Lung (tissue), 12 donors: ENCODE data around the gene MAGI2. TPM values are rescaled to one million over a fixed set of nuclear protein-coding genes. Genes with fewer than 3 reads are reported as not detected.

Experiments used
- ATAC-seq: fragments of 200-7000 bp; cut with Tn5 transposase; one replicate; pipeline ENCODE4 v1.9.1; 2020; ENCODE audit warnings: moderate number of reproducible peaks; ENCODE audit not compliant: insufficient read depth, low FRiP score
- DNase-seq, 3 donors: peaks; one replicate each; pipeline ENCODE4 v3.0.0-alpha.2; 2013 to 2017
- H3K27ac ChIP-seq, 2 donors: one replicate each; pipeline ENCODE4 v1.5.1; 2013; ENCODE audit warnings: mild to moderate bottlenecking in 2 of 2, moderate library complexity in 2 of 2, control low read depth in 1 of 2, inconsistent platforms in 1 of 2, low read depth in 1 of 2, low read length in 1 of 2
- H3K27me3 ChIP-seq, 3 donors: one replicate each; pipeline ENCODE4 v1.5.1; 2013; ENCODE audit warnings: low read length in 2 of 3; ENCODE audit not compliant: control insufficient read depth in 3 of 3, insufficient read depth in 3 of 3
- H3K36me3 ChIP-seq, 4 donors: one replicate each; pipeline ENCODE4 v1.5.1; 2013; ENCODE audit warnings: low read length in 4 of 4, mild to moderate bottlenecking in 1 of 4, moderate library complexity in 1 of 4; ENCODE audit not compliant: control insufficient read depth in 4 of 4, insufficient read depth in 4 of 4
- H3K4me1 ChIP-seq, 5 donors: one replicate each; pipeline ENCODE4 v1.5.1; 2013; ENCODE audit warnings: low read length in 5 of 5, mild to moderate bottlenecking in 2 of 5, moderate library complexity in 1 of 5; ENCODE audit not compliant: control insufficient read depth in 5 of 5, insufficient read depth in 5 of 5
- H3K4me3 ChIP-seq: one replicate; pipeline ENCODE4 v1.5.1; 2013; ENCODE audit warnings: mild to moderate bottlenecking, control low read depth, moderate library complexity
- H3K9ac ChIP-seq, 2 donors: one replicate each; pipeline ENCODE4 v1.5.1; 2013; ENCODE audit warnings: low read length in 2 of 2, control low read depth in 1 of 2; ENCODE audit not compliant: insufficient read depth in 1 of 2
- H3K9me3 ChIP-seq, 4 donors: one replicate each; pipeline ENCODE4 v1.5.1; 2013; ENCODE audit warnings: low read length in 3 of 4, mild to moderate bottlenecking in 1 of 4, moderate library complexity in 1 of 4; ENCODE audit not compliant: control insufficient read depth in 4 of 4, insufficient read depth in 3 of 4
- WGBS, 2 donors: extraction: QIAGEN DNeasy Blood & Tissue Kit; methylation state at CpG; one replicate each; pipeline ENCODE4 v1.1.7; 2013; 5-methylcytosine and 5-hydroxymethylcytosine counted together
- polyA plus RNA-seq, 2 donors: library from polyadenylated mRNA; stranded (reverse); fragments of 200-250 nt; gene quantifications; one replicate each; pipeline ENCODE4 v1.2.1, GENCODE V29; 2013
- total RNA-seq, 2 donors: library from RNA; depleted of rRNA in 1 of 2; stranded (reverse); fragments of >200 nt in 1 of 2; gene quantifications; one replicate each; pipeline ENCODE4 v1.2.1, GENCODE V29; 2014 to 2021
- TF ChIP-seq, protein P1 (sequence below): IDR thresholded peaks from 2 replicates; pipeline ENCODE4 v1.5.1; 2012; ENCODE audit warnings: mild to moderate bottlenecking; ENCODE audit errors: control extremely low read depth, extremely low read depth
- donor health status: control.
- donor health status: control.
- donor health status: Bipolar disorder and iron deficiency.
- donor health status: healthy.
- donor health status: DM: yes; HTN: yes; CAD: no.

MAGI2 gene
- total and polyA plus RNA-seq, 4 donors, result 0.94 to 18.0 (median 5.3) TPM

DNA sequence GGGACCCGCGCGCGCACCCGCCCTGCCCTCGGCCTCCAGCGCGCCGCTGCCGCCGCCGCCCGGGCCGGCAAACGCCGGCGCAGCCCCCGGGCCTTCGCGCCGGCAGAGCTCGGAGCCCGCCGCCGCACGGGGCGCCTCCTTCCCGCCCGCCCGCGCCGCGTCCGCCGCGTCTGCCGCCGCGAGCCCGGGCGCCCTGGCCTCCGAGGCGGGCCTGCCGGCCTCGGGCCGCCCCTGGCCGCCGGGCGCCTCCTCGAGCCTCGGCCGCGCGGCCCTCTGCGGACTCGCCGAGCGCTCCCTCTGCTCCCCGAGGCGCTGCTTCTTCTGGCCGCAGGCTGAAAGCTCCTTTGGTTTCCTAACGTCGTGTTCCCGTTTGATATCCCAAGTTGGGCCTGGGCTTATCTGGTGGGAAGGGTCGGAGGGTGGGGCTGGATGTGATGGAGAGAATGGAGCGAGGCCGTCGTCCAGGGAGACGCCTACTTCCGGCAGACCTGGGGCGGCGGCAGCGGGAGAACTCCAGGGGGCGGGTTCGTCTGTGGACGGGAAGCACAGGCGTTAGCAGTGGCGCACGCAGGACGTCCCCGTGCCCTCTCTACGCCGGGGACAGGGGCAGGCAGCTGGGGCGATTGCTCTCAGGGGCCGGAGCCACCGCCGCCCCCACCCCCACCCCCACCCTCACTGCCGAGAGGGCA is 1433.9 kb downstream of the MAGI2 start:
- peaks cover 2 to 30% (median 4%) of the 10 kb centered on the region in 5 donors for H3K4me1 ChIP-seq
- no peak overlapping the region for H3K9ac ChIP-seq
- WGBS, 2 donors, result 1% methylated on average over 37 to 88 of the region's 88 CpGs
- H3K27ac ChIP-seq, result peak overlapping the region; percentile 92
- no peaks in the 10 kb centered on the region for H3K36me3 ChIP-seq
- DNase-seq, result peak; percentile 95 to 97 (median 95)
- peaks cover 0 to 3% (median 0%) of the 10 kb centered on the region in 3 donors for H3K27me3 ChIP-seq
- peak overlapping the region; percentile 55 for H3K4me3 ChIP-seq
- TF ChIP-seq, protein P1, sequence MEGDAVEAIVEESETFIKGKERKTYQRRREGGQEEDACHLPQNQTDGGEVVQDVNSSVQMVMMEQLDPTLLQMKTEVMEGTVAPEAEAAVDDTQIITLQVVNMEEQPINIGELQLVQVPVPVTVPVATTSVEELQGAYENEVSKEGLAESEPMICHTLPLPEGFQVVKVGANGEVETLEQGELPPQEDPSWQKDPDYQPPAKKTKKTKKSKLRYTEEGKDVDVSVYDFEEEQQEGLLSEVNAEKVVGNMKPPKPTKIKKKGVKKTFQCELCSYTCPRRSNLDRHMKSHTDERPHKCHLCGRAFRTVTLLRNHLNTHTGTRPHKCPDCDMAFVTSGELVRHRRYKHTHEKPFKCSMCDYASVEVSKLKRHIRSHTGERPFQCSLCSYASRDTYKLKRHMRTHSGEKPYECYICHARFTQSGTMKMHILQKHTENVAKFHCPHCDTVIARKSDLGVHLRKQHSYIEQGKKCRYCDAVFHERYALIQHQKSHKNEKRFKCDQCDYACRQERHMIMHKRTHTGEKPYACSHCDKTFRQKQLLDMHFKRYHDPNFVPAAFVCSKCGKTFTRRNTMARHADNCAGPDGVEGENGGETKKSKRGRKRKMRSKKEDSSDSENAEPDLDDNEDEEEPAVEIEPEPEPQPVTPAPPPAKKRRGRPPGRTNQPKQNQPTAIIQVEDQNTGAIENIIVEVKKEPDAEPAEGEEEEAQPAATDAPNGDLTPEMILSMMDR, result peak; percentile 1
- no peaks in the 10 kb centered on the region for H3K9me3 ChIP-seq
- ATAC-seq, result peak; percentile 97

DNA sequence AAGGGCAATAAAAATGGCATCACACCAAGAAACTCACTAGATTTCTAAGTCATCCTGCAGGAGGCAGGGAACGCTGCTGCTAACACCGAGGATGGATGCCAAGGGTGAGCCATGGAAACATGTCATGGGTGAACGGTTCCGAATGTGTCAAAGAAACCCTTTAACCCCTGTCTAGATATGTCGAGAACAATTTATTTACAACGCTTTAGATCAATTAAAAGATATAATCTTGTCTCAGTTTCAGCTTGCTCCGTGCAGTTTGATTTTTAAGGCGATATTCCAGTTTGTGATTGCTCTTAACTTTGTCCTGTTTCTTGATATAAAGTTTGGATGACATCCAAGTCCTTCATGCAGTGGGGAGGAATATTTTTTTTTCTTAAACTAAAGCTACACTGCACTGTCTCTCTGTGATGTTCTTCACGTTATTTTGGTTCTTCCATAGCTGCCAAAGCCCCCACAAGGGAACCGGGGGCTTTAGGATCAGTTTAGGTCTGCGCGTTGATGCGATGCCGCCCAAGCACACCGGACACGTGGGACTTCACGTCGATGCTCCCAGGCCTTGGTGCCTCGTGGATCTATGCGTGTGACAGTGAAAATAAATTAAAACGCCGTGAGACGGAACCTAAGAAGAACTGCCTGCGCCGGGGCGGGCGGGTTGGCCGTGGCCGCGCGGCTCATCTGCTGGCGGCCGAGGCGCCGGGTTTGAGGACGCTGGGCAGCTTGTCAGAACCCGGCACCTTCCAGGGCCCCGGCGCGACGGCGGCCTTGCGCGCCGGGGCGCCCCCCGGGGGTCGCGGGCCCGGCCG is 1434.6 kb downstream of the MAGI2 start:
- Histone ChIP-seq H3K9ac (peak overlapping the region in 1 of 2 donors; percentile 79), H3K4me3 (peak overlapping the region; percentile 45), H3K27ac (peak overlapping the region; percentile 89 to 92), H3K36me3 (no peaks in the 10 kb centered on the region), H3K9me3 (no peaks in the 10 kb centered on the region), H3K27me3 (peaks cover 0 to 3% (median 0%) of the 10 kb centered on the region in 3 donors), H3K4me1 (peaks cover 2 to 30% (median 4%) of the 10 kb centered on the region in 5 donors)
- 11 to 14% methylated on average over 45 to 51 of the region's 51 CpGs for WGBS, 2 donors
- ATAC-seq (no peak), DNase-seq (peak; percentile 61 to 81 (median 77))
- TF ChIP-seq, protein P1, result no peak

DNA sequence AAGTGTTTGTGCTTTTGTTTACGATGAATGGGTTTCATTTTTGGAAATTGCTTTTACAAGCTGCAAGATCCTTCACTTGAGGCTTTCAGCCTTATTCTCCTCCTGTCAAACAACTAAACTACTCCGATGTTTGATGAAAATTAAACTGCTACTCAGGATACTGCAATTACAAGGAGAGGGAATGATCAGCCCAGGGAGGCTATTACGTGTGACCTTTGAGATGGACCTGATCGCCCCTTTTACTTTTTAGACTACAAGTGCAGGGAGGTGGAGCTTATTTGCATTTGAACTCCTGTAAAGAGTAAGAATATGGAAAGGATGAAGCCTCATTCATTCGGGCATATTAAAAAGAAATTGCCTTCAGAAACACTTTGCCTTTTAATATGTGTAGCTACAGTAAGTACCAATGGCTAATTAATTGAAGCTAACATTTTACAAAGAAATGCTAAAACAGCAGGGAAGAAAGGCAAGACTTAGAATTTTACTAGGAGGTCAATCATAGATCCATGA is 1435.8 kb downstream of the MAGI2 start:
- ATAC-seq (no peak), DNase-seq (peak in 1 of 3 donors; percentile 11)
- H3K4me3 ChIP-seq, result no peak overlapping the region
- 88 to 91% methylated on average over 5 of the region's 5 CpGs for WGBS, 2 donors
- H3K9me3 ChIP-seq, result no peaks in the 10 kb centered on the region
- no peaks in the 10 kb centered on the region for H3K36me3 ChIP-seq
- peaks cover 2 to 30% (median 4%) of the 10 kb centered on the region in 5 donors for H3K4me1 ChIP-seq
- H3K27ac ChIP-seq, result no peak overlapping the region
- peak overlapping the region in 1 of 2 donors; percentile 48 for H3K9ac ChIP-seq
- H3K27me3 ChIP-seq, result peaks cover 0 to 3% (median 0%) of the 10 kb centered on the region in 3 donors
- TF ChIP-seq, protein P1, result no peak
